Lower lobe of right lung (tissue), 2 donors: ENCODE data around the gene POC1A. TPM values are rescaled to one million over a fixed set of nuclear protein-coding genes. Genes with fewer than 3 reads are reported as not detected.

Source experiments
- ATAC-seq, 2 donors: fragments of 200-7000 bp; cut with Tn5 transposase; one replicate each; pipeline ENCODE4 v1.9.1; 2020 to 2022; ENCODE audit warnings: mild to moderate bottlenecking in 2 of 2, moderate library complexity in 2 of 2
- DNase-seq: peaks from one replicate; pipeline ENCODE4 v3.0.0-alpha.2; 2020
- H3K27ac ChIP-seq: fragments of 200-600 bp; one replicate; pipeline ENCODE4 v1.8.0; 2022
- H3K27me3 ChIP-seq: fragments of 200-600 bp; one replicate; pipeline ENCODE4 v1.8.0; 2022; ENCODE audit warnings: low read depth
- H3K36me3 ChIP-seq: fragments of 200-600 bp; one replicate; pipeline ENCODE4 v1.8.0; 2022; ENCODE audit warnings: mild to moderate bottlenecking
- H3K4me1 ChIP-seq: fragments of 200-600 bp; one replicate; pipeline ENCODE4 v1.8.0; 2022
- H3K4me3 ChIP-seq: fragments of 200-600 bp; one replicate; pipeline ENCODE4 v1.8.0; 2022; ENCODE audit warnings: mild to moderate bottlenecking
- H3K9me3 ChIP-seq: fragments of 200-600 bp; one replicate; pipeline ENCODE4 v1.8.0; 2022
- intact Hi-C: fragments of 100-400 bp; cut with DNase I; formaldehyde crosslinking; loops from one replicate; pipeline ENCODE4 v1.11.0; 2022
- total RNA-seq: library from RNA; stranded (reverse); fragmentation: NEBNext Ultra II Directional; extraction: Animal tissue kit (Norgen Biotek cat#: 25700); gene quantifications from one replicate; pipeline ENCODE4 v1.2.1, GENCODE V29; 2021
- TF ChIP-seq, protein P1 (sequence below): fragments of 200-600 bp; IDR thresholded peaks from one replicate; pipeline ENCODE4 v1.8.0; 2022; ENCODE audit warnings: antibody characterized with exemption, mild to moderate bottlenecking
- donor health status: DM: no; HTN: yes; CAD: no; lungs with severe emphysema.

Gene POC1A
- total RNA-seq, 1 donor from 2014 or later = 2.7 TPM

DNA sequence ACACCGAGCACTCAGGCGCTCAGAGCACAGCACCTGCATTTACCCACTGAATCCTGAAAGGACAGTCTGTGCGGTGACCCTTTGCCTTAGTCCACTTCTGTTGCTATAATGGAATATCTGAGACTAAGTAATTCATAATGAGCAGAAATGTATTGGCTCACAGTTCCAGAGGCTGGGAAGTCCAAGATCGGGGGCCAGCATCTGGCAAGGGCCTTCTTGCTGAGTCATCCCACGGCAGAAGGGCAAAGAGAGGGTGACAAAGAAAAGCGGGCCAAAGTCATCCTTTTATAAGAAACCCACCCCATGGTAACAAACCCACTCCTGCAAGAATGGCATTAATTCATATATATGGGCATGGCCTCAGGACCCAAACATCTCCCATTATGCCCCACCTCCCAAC lies 27.7 kb downstream of the POC1A start:
- DNase-seq (no peak), ATAC-seq (no peak)
- H3K9me3 ChIP-seq = no peaks in the 10 kb centered on the region
- H3K36me3 ChIP-seq = no peaks in the 10 kb centered on the region
- no peaks in the 10 kb centered on the region for H3K27me3 ChIP-seq
- H3K27ac ChIP-seq = no peak overlapping the region
- TF ChIP-seq, protein P1, sequence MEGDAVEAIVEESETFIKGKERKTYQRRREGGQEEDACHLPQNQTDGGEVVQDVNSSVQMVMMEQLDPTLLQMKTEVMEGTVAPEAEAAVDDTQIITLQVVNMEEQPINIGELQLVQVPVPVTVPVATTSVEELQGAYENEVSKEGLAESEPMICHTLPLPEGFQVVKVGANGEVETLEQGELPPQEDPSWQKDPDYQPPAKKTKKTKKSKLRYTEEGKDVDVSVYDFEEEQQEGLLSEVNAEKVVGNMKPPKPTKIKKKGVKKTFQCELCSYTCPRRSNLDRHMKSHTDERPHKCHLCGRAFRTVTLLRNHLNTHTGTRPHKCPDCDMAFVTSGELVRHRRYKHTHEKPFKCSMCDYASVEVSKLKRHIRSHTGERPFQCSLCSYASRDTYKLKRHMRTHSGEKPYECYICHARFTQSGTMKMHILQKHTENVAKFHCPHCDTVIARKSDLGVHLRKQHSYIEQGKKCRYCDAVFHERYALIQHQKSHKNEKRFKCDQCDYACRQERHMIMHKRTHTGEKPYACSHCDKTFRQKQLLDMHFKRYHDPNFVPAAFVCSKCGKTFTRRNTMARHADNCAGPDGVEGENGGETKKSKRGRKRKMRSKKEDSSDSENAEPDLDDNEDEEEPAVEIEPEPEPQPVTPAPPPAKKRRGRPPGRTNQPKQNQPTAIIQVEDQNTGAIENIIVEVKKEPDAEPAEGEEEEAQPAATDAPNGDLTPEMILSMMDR = no peak
- intact Hi-C loops = loop anchor here (10.0 kb wide), 1 partner anchor 112 kb away; no protein-coding TSS in a partner anchor
- H3K4me1 ChIP-seq = peaks cover 21% of the 10 kb centered on the region
- H3K4me3 ChIP-seq = no peak overlapping the region

DNA sequence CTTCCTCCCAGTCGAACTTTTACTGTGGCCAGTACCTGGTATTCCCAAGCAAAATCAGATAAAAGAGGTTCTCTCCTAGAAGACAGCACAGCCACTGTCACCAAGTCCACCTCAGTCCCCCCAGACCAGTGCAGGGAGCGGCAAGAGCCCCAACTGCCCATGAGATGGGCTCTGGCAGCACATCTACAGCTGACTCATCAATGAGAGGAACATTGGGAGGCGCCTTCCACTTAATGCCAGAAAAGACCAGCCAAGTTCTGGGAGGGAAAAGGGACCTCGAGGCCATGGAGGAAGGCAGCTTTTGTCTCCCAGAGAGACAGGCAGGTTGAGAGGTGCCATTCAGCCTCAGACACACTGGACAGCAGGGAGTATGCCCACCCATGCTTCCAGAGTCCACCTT lies 28.2 kb downstream of the POC1A start:
- H3K9me3 ChIP-seq = no peaks in the 10 kb centered on the region
- no peak overlapping the region for H3K27ac ChIP-seq
- peaks cover 25% of the 10 kb centered on the region for H3K4me1 ChIP-seq
- no peak overlapping the region for H3K4me3 ChIP-seq
- no peaks in the 10 kb centered on the region for H3K27me3 ChIP-seq
- ATAC-seq = no peak
- H3K36me3 ChIP-seq = no peaks in the 10 kb centered on the region
- no peak for DNase-seq
- TF ChIP-seq, protein P1 = no peak
- intact Hi-C loops = loop anchor here (10.0 kb wide), 1 partner anchor 111 kb away; no protein-coding TSS in a partner anchor

DNA sequence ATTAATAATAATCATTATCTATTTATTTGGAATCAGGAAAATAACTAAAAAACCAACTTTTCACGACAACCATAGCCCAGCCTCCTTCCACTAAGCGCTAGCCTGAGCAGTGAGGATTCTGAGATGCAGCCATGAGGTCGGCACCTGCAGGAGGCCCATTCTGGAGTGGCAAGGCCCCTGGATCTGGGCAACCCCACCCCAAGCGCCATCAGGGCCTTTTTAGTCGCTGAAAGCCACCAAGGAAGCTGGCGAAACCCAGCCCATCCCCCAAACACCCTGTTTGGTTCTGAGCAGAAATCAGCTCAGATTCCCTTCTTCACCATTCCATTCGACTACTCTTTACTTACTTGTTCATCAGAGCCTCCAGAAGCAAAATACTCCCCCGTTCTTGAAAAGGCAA lies 29.5 kb downstream of the POC1A start:
- Histone ChIP-seq H3K27me3 (no peaks in the 10 kb centered on the region), H3K36me3 (no peaks in the 10 kb centered on the region), H3K9me3 (no peaks in the 10 kb centered on the region), H3K4me1 (peaks cover 38% of the 10 kb centered on the region), H3K4me3 (no peak overlapping the region), H3K27ac (no peak overlapping the region)
- DNase-seq (peak; percentile 34), ATAC-seq (no peak)
- TF ChIP-seq, protein P1 = no peak
- intact Hi-C loops = loop anchor here (10.0 kb wide), 1 partner anchor 110 kb away; no protein-coding TSS in a partner anchor

DNA sequence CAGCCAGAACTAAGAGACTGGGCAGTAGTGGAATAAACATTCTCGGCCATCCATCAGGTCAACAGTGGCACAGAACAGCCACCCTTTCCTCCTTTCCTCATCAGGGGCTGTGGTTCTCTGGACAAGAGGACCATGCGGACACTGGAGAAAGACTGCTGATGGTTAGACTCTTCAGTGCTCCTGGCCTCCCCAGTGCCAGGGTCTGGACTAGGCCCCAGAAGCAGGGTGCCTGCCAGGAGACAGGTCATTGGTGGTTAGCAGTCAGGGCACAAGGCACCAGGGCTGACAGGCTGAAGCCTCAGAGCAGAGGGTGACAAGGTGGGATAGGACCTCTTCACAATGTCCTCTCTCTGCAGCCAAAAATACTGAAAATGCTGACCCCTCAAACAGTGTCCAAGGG lies 30.1 kb downstream of the POC1A start:
- peak; percentile 13 for DNase-seq
- no peak overlapping the region for H3K4me3 ChIP-seq
- H3K36me3 ChIP-seq = no peaks in the 10 kb centered on the region
- H3K27me3 ChIP-seq = no peaks in the 10 kb centered on the region
- ATAC-seq = no peak
- peaks cover 39% of the 10 kb centered on the region for H3K4me1 ChIP-seq
- H3K9me3 ChIP-seq = no peaks in the 10 kb centered on the region
- H3K27ac ChIP-seq = no peak overlapping the region
- intact Hi-C loops = loop anchor here (10.0 kb wide), 1 partner anchor 109 kb away; no protein-coding TSS in a partner anchor
- TF ChIP-seq, protein P1 = no peak

- peak overlapping the region; percentile 76 for H3K27ac ChIP-seq
Observed at GRCh38 chr3:52123106-52123725, 31.0 kb downstream of the POC1A start.

More at GRCh38 chr3:52123106-52123725, 31.0 kb downstream of the POC1A start:
- ATAC-seq (peak; percentile 89 to 92), DNase-seq (peak; percentile 83)
- H3K4me1 ChIP-seq = peaks cover 39% of the 10 kb centered on the region
- H3K4me3 ChIP-seq = no peak overlapping the region
- H3K36me3 ChIP-seq = no peaks in the 10 kb centered on the region
- H3K27me3 ChIP-seq = no peaks in the 10 kb centered on the region
- intact Hi-C loops = loop anchor here (10.0 kb wide), 1 partner anchor 108 kb away; no protein-coding TSS in a partner anchor
- no peaks in the 10 kb centered on the region for H3K9me3 ChIP-seq
- TF ChIP-seq, protein P1 = peak; percentile 98
